HepG2 (cell line): ENCODE data around the gene CEBPB.

ENCODE experiments used
- CTCF ChIP-seq: sonication (generic); formaldehyde crosslinking; IDR thresholded peaks from 2 replicates; pipeline ENCODE4 v1.5.0; 2020; ENCODE audit warnings: mild to moderate bottlenecking, missing genetic modification reagents, moderate library complexity
- ELF1 ChIP-seq: sonication (generic); formaldehyde crosslinking; IDR thresholded peaks from 2 replicates; pipeline ENCODE4 v1.4.0; 2020; ENCODE audit warnings: missing genetic modification reagents
- ELF3 ChIP-seq: IDR thresholded peaks from 2 replicates; pipeline ENCODE4 v1.6.1; 2016; ENCODE audit warnings: missing genetic modification reagents, missing compliant biosample characterization
- KLF12 ChIP-seq: sonication (generic); formaldehyde crosslinking; IDR thresholded peaks from 2 replicates; pipeline ENCODE4 v1.4.0; 2020; ENCODE audit warnings: missing genetic modification reagents, borderline replicate concordance
- MYC ChIP-seq: sonication (generic); formaldehyde crosslinking; IDR thresholded peaks from 2 replicates; pipeline ENCODE4 v1.9.0; 2021; ENCODE audit warnings: missing genetic modification reagents, borderline replicate concordance
- POLR2A ChIP-seq, 2 experiments: IDR thresholded peaks; 2 replicates each; pipeline ENCODE4 v1.6.1; 2011; ENCODE audit warnings: low read depth in 2 of 2, low read length in 2 of 2, mild to moderate bottlenecking in 1 of 2, moderate library complexity in 1 of 2; ENCODE audit not compliant: insufficient read depth in 1 of 2
- RFX5 ChIP-seq: IDR thresholded peaks from 2 replicates; pipeline ENCODE4 v1.6.1; 2011; ENCODE audit warnings: low read depth, low read length, improper control_type of control experiment
- SP1 ChIP-seq, 2 experiments: fragments of 450-650 bp in 1 of 2; sonication (generic) in 1 of 2; formaldehyde crosslinking in 1 of 2; IDR thresholded peaks; 2 replicates each; pipeline versions ENCODE4 v1.4.0 to v1.6.1; 2016 to 2020; ENCODE audit warnings: missing genetic modification reagents in 1 of 2
- THAP8 ChIP-seq: sonication (generic); formaldehyde crosslinking; IDR thresholded peaks from 2 replicates; pipeline ENCODE4 v1.5.1; 2020; ENCODE audit warnings: missing genetic modification reagents, mild to moderate bottlenecking, borderline replicate concordance
- ZBTB33 ChIP-seq: sonication (generic); formaldehyde crosslinking; IDR thresholded peaks from 2 replicates; pipeline ENCODE4 v1.4.0; 2020; ENCODE audit warnings: missing genetic modification reagents
- ZBTB34 ChIP-seq: sonication (generic); formaldehyde crosslinking; IDR thresholded peaks from 2 replicates; pipeline ENCODE4 v1.8.0; 2022; ENCODE audit warnings: mild to moderate bottlenecking, missing genetic modification reagents
- ZNF180 ChIP-seq: sonication (generic); formaldehyde crosslinking; IDR thresholded peaks from 2 replicates; pipeline ENCODE4 v1.4.0; 2020; ENCODE audit warnings: low read depth, missing genetic modification reagents, borderline replicate concordance
- ZNF724P ChIP-seq: sonication (generic); formaldehyde crosslinking; IDR thresholded peaks from 2 replicates; pipeline ENCODE4 v1.8.0; 2022; ENCODE audit warnings: missing genetic modification reagents, borderline replicate concordance

- TF ChIP-seq MYC (CRISPR knock-in tag) (no peak), KLF12 (CRISPR knock-in tag) (no peak), ZBTB34 (CRISPR knock-in tag) (no peak), SP1 (IDR thresholded peaks at IDR 0.05) (no peak), SP1 (CRISPR knock-in tag; IDR thresholded peaks at IDR 0.05) (no peak), RFX5 (no peak), CTCF (CRISPR knock-in tag) (no peak), ZBTB33 (CRISPR knock-in tag) (no peak), ELF1 (CRISPR knock-in tag) (no peak), ZNF724P (CRISPR knock-in tag) (no peak), THAP8 (CRISPR knock-in tag) (no peak), ZNF180 (no peak), ELF3 (no peak), POLR2A (IDR thresholded peaks at IDR 0.05; ENCODE audit: insufficient read depth in 1 of 2, low read depth in 2 of 2, low read length in 2 of 2) (no peak)
Observed at GRCh38 chr20:50220093-50220893, 29.7 kb downstream of the CEBPB start.
